ENCODE results near the gene MZT2B.
"Not testable (repeated sequence)": the region's sequence is repeated elsewhere in the genome, so short reads cannot be mapped to it uniquely, and the experiment has no call there.

Gene MZT2B

DNA sequence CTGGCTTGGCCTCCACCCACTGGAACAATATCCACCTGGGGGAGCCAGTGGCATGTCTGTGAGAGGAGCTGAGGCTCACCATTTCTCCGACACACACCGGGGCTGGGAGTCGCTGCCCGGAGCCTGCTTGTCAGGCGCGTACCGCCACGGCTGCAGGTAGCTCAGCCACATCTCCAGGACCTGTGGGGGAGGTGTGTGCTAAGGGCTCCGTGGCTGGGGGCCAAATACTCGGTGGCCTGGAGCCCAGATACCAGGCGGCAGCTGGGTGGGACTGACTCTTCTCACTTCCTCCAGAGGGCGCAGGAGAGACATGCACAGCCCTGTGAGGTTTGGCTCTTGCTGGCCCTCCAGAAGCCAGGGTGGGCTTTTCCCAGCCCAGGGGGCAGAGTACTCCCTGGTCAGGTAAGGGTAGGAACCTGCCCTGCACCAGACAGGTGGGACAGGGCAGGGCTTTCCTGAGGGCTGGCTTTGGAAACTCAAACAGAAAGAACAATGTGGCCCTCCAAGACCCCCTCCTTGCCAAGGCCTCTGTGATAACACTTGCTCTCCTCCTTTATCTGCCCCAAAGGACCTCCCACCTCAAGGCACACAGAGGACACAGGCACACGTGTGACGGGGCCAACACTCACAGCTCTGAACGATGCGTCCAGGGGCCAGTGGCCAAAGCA lies 26.0 kb upstream of the MZT2B start:
- not testable (repeated sequence) for H3K4me3 ChIP-seq (ENCODE audit: control insufficient read depth, low read depth, low read length)
- TF ChIP-seq, protein P1, sequence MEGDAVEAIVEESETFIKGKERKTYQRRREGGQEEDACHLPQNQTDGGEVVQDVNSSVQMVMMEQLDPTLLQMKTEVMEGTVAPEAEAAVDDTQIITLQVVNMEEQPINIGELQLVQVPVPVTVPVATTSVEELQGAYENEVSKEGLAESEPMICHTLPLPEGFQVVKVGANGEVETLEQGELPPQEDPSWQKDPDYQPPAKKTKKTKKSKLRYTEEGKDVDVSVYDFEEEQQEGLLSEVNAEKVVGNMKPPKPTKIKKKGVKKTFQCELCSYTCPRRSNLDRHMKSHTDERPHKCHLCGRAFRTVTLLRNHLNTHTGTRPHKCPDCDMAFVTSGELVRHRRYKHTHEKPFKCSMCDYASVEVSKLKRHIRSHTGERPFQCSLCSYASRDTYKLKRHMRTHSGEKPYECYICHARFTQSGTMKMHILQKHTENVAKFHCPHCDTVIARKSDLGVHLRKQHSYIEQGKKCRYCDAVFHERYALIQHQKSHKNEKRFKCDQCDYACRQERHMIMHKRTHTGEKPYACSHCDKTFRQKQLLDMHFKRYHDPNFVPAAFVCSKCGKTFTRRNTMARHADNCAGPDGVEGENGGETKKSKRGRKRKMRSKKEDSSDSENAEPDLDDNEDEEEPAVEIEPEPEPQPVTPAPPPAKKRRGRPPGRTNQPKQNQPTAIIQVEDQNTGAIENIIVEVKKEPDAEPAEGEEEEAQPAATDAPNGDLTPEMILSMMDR (conservative IDR thresholded peaks at IDR 0.05; ENCODE audit: control insufficient read depth, insufficient read depth, low read depth, low read length), result peak; percentile 49
- DNase-seq (ENCODE audit: low read depth), result peak; percentile 51

DNA sequence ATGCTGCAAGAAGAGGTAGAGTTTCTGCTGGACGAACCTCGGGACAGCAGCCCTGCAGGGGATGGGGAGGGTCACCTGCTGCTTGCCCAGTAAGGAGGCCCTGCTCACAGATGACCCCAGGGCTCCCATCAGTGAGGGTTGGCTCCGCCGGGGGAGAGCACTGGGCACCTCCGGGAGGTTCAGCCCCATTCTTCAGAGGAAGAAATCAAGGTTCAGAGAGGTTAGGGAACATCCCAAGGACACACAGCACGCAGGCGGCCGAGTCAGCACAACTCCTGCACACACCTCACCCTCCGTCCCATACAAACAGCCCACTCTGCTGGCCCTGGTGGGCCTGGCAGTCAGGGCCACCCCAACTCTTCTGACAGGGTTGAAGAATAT lies 25.4 kb upstream of the MZT2B start:
- no peak for DNase-seq (ENCODE audit: low read depth)
- TF ChIP-seq, protein P1 (conservative IDR thresholded peaks at IDR 0.05; ENCODE audit: control insufficient read depth, insufficient read depth, low read depth, low read length), result no peak
- no peak overlapping the region for H3K4me3 ChIP-seq (ENCODE audit: control insufficient read depth, low read depth, low read length)

DNA sequence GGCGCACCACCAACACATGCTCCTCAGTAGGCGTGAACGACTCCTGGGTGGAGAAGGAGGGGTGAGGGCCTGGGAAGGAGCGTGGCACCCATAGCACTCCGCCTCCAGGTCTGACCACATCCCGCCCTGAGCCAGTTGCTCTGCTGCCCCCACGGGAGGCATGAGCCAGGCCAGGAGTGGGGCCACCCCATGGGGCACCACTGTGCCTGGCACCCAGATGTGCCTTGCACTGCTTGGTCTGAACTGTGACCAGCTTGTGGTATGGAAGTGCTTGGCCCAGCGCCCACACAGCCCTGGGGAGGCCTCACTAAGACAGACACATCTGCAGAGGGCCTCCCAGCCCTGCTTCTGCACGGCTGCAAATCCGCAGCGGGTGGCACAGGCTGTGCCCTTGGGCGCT lies 24.7 kb upstream of the MZT2B start:
- not testable (repeated sequence) for DNase-seq (ENCODE audit: low read depth); H3K4me3 ChIP-seq (ENCODE audit: control insufficient read depth, low read depth, low read length)

DNA sequence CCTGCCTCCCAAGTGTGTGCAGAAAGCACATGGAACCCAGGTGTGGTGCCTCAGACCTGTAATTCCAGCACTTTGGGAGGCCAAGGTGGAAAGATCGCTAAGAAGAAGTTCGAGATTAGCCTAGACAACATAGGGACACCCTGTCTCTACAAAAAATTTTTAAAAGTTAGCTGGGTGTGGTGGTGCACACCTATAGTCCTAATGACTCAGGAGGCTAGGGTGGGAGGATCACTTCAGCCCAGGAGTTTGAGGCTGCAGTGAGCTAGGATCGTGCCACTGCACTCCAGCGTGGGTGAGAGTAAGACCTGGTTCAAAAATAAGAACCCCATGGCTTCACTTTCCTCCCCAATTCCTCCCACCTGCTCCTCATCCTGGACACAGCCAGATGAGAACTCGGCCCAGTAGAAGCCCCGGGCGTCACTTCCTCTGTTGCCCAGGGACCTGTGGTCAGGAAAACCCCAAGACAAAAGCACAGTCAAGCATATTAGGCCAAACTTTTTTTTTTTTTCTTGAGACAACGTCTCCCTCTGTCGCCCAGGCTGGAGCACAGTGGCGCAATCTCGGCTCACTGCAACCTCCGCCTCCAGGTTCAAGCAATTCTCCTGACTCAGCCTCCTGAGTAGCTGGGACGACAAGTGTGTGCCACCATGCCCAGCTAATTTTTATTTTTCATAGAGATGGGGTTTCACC lies 24.1 kb upstream of the MZT2B start:
- DNase-seq (ENCODE audit: low read depth), result peak; percentile 38
- H3K4me3 ChIP-seq (ENCODE audit: control insufficient read depth, low read depth, low read length), result not testable (repeated sequence)

DNA sequence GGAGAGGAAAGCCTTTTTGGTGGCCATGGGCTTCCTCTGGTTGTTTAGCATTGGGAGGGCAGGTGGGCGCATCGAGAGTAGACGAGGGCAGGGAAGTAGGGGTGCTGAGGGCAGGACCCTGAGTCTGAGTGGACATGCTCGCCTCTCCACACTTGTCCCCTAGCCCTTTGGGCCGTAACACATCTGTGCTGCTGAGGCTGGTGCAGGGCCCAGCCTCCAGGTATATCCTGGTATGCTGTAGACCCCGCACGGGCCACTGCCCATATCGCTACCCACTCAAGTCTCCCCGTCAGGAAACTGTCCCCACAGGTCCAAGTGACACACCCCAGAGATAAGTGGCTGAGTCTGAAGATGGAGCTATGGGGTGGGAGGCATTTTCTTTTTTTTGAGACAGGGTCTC lies 23.4 kb upstream of the MZT2B start:
- no peak overlapping the region for H3K4me3 ChIP-seq (ENCODE audit: control insufficient read depth, low read depth, low read length)
- TF ChIP-seq, protein P1 (conservative IDR thresholded peaks at IDR 0.05; ENCODE audit: control insufficient read depth, insufficient read depth, low read depth, low read length), result no peak
- DNase-seq (ENCODE audit: low read depth), result no peak

DNA sequence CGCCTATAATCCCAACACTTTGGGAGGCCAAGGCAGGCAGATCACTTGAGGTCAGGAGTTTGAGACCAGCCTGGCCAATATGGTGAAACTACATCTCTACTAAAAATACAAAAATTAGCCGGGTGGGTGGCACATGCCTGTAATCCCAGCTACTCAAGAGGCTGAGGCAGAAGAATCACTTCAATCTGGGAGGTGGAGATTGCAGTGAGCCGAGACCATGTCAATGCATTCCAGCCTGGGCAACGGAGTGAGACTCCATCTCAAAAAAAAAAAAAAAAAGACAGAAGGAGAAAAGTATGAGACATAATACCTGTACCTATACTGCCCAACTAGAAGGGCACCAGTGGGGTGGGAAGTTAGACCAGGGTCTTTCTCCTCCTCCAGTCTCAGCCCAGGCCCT lies 22.7 kb upstream of the MZT2B start:
- not testable (repeated sequence) for H3K4me3 ChIP-seq (ENCODE audit: control insufficient read depth, low read depth, low read length); DNase-seq (ENCODE audit: low read depth)

DNA sequence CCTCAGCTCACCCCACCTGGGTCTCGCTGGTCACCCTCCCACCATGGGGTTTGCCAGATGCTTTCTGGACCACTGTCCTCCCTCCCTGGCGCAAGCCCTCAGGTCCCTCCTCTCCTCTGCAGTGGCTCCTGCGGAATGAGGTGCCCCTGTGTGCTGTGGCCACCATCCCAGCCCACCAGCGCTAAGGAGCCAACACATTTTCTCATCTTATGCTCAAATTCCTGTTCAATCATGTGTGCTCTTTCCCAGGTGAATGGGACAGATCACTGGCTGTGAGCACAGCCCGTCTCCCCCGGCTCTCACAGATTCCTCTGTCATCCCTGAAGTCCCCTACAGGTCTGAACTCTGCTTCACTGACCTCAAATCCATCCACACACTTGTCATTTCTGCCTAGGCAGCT lies 21.9 kb upstream of the MZT2B start:
- no peak overlapping the region for H3K4me3 ChIP-seq (ENCODE audit: control insufficient read depth, low read depth, low read length)
- TF ChIP-seq, protein P1 (conservative IDR thresholded peaks at IDR 0.05; ENCODE audit: control insufficient read depth, insufficient read depth, low read depth, low read length), result no peak
- DNase-seq (ENCODE audit: low read depth), result no peak

DNA sequence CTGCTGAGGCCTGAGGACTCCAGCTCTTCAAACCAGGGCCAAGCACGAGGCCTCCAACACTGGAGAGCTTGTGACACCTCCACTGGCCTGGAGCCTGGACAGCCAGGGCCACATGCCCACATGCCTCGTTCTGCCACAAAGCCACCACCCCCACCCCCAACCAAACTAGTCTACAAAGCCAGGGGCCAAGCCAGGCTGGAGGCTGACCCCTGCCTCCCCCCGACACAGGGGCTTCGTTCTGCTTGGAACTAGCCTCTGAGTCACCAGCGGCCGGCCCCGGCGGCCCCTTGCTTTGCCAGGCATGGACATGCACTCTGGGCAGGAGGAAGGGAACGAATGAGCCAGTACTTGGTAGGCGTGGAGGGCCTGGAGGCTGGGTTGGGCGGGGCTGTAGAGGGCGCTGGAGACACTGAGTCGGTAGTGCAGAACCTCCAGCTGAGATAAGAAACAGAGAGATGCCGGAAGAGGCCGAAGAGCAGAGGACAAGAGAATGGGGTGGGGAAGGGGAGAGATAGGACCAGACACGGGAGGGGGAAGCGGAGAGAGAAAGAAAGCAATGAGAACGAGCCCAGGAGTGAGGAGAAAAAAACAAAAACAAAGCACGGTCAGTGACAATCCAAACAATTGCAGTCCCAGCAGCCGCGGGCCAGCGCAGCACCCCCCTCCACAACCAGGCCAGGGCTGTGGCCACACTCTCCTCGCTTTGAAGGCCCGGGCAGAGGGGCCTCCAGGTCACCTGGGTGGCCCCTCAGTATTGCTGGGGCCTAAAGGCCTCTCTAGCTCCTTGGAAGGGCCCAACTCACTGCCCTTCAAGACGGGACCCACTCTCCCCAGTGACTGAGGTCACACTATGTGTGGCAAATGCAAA lies 21.0 kb upstream of the MZT2B start:
- DNase-seq (ENCODE audit: low read depth); H3K4me3 ChIP-seq (ENCODE audit: control insufficient read depth, low read depth, low read length): not testable (repeated sequence)

DNA sequence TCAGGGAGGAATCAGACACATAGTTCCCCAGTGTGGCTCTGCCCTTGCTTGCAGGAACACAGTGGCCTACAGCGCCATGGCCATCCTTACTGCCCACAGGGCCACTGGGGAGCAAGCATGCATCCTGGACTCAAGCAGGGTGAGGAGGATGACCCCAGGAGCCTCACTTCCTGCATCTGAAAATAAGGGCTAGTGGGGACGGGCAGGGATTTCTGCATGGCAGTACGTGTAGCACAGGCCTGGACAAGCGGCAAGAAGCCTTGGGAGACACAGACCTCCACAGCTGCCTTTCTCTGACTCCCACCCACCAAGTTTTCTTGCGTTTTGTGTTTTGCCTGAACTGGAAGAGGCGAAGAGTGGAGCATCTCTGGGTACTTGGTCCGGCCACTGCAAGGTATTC lies 19.6 kb upstream of the MZT2B start:
- DNase-seq (ENCODE audit: low read depth); H3K4me3 ChIP-seq (ENCODE audit: control insufficient read depth, low read depth, low read length): not testable (repeated sequence)
